ENCODE results near the gene RHBDD2. TPM values are rescaled to one million over a fixed set of nuclear protein-coding genes. Genes with fewer than 3 reads are reported as not detected.

RHBDD2 gene
- total RNA-seq, 6 experiments from 2014 or later = 24.4 to 56.1 (median 31.7) TPM

GRCh38 chr7:75922966-75923603 is 44.3 kb downstream of the RHBDD2 start:
- Histone ChIP-seq H3K9me3 (no peaks in the 10 kb centered on the region), H3K27me3 (no peaks in the 10 kb centered on the region), H3K4me1 (peaks cover 0 to 80% (median 33%) of the 10 kb centered on the region in 4 donors), H3K36me3 (peaks cover 0 to 6% (median 0%) of the 10 kb centered on the region in 4 donors), H3K27ac (peak overlapping the region; percentile 80 to 100 (median 95)), H3K4me3 (no peak overlapping the region)
- TF ChIP-seq POLR2A (IDR thresholded peaks at IDR 0.05) = peak; percentile 19
- TF ChIP-seq CTCF (IDR thresholded peaks at IDR 0.05) = no peak
- 52% methylated on average over 8 of the region's 9 CpGs for WGBS (ENCODE audit: insufficient coverage, low coverage, low lambda C conversion rate, missing lambda C conversion rate)
- no peak for DNase-seq
- intact Hi-C loops (cut with DNase I) = no loop called here
- ATAC-seq = no peak

DNA sequence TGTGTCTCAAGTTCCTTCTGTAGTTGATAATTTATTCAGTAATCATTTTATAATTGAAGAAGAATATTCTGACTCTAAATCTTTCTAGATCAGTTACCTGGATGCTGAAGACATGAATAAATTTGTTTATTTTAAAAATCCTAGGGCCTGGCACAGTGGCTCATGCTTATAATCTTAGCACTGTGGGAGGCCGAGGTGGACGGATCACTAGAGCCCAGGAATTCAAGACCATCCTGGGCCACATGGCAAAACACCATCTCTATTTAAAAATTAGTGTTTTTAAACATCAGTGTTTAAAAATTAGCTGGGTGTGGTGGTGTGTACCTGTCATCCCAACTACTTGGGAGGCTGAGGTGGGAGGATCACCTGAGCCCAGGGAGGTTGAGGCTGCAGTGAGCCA is 45.4 kb downstream of the RHBDD2 start:
- peaks cover 0 to 17% (median under 1%) of the 10 kb centered on the region in 4 donors for H3K36me3 ChIP-seq
- TF ChIP-seq POLR2A (IDR thresholded peaks at IDR 0.05) (no peak), CTCF (IDR thresholded peaks at IDR 0.05) (no peak)
- H3K4me1 ChIP-seq = peaks cover 0 to 77% (median 36%) of the 10 kb centered on the region in 4 donors
- 100% methylated on average over 2 of the region's 2 CpGs for WGBS (ENCODE audit: insufficient coverage, low coverage, low lambda C conversion rate, missing lambda C conversion rate)
- peak overlapping the region; percentile 80 to 100 (median 95) for H3K27ac ChIP-seq
- intact Hi-C loops (cut with DNase I) = no loop called here
- ATAC-seq (no peak), DNase-seq (no peak)
- H3K27me3 ChIP-seq = no peaks in the 10 kb centered on the region
- H3K9me3 ChIP-seq = no peaks in the 10 kb centered on the region
- no peak overlapping the region for H3K4me3 ChIP-seq

- intact Hi-C loops (cut with DNase I) = no loop called here
- H3K4me3 ChIP-seq = no peak overlapping the region
- no peaks in the 10 kb centered on the region for H3K27me3 ChIP-seq
- ATAC-seq (no peak), DNase-seq (no peak)
- no peaks in the 10 kb centered on the region for H3K9me3 ChIP-seq
- TF ChIP-seq CTCF (IDR thresholded peaks at IDR 0.05) = no peak
- TF ChIP-seq POLR2A (IDR thresholded peaks at IDR 0.05) = no peak
- H3K27ac ChIP-seq = peak overlapping the region; percentile 81 to 100 (median 95)
- peaks cover 0 to 83% (median 36%) of the 10 kb centered on the region in 4 donors for H3K4me1 ChIP-seq
- peaks cover 0 to 22% (median under 1%) of the 10 kb centered on the region in 4 donors for H3K36me3 ChIP-seq
- WGBS (ENCODE audit: insufficient coverage, low coverage, low lambda C conversion rate, missing lambda C conversion rate) = 80% methylated on average over 1 of the region's 2 CpGs
These were observed 46.1 kb downstream of the RHBDD2 start for GRCh38 chr7:75924889-75925288.

DNA sequence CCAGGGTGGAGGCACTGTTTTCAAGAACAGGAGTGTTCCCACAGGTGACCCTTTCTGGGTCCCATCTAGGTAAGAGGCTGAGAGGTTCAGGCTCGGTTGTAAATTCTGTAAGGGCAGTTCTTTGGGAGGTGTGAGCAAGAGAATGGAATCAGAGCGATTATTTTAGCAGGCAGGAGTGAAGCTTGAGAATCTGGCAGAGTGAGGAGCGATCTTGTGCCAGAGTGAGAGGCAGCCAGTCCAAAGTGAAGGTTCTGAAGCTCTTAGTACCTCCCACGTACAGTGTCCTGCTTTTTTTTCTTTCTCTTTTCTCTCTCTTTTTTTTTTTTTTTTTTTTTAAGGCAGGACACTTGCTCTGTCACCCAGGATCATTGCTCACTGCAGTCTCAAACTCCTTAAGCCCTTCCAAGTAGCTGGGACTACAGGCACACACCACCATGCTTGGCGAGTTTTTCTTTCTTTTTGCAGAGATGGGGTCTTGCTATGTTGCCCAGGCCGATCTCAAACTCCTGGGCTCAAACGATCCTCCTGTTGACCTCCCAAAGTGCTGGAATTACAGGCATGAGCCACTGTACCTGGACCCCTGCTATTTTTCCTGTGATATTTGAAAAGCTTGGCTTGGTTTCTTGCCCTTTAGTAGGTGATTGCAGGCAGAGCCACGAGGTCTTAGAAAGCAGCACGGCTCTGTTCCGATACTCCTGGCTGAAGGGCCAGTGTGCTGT is 47.0 kb downstream of the RHBDD2 start:
- no peaks in the 10 kb centered on the region for H3K9me3 ChIP-seq
- peaks cover 0 to 82% (median 33%) of the 10 kb centered on the region in 4 donors for H3K4me1 ChIP-seq
- H3K36me3 ChIP-seq = peaks cover 0 to 25% (median under 1%) of the 10 kb centered on the region in 4 donors
- no peaks in the 10 kb centered on the region for H3K27me3 ChIP-seq
- H3K4me3 ChIP-seq = no peak overlapping the region
- H3K27ac ChIP-seq = peak overlapping the region; percentile 81 to 100 (median 95)
- ATAC-seq = peak; percentile 16 to 49 (median 34)
- intact Hi-C loops (cut with DNase I) = no loop called here
- TF ChIP-seq POLR2A (IDR thresholded peaks at IDR 0.05) (no peak), CTCF (IDR thresholded peaks at IDR 0.05) (no peak)
- DNase-seq = peak in 1 of 3 donors; percentile 67
- 46% methylated on average over 8 of the region's 10 CpGs for WGBS (ENCODE audit: insufficient coverage, low coverage, low lambda C conversion rate, missing lambda C conversion rate)

All from right lobe of liver (tissue), 6 donors.